NOMO-1 treated with DMSO at 0.1 percent for 48 hours (cell line): ENCODE measurements around the gene DAAM1.

Source experiments
- DNase-seq: peaks from one replicate; lab custom pipeline; 2025; ENCODE audit not compliant: unreplicated experiment; lab: John Stamatoyannopoulos, UW

Gene DAAM1

DNA sequence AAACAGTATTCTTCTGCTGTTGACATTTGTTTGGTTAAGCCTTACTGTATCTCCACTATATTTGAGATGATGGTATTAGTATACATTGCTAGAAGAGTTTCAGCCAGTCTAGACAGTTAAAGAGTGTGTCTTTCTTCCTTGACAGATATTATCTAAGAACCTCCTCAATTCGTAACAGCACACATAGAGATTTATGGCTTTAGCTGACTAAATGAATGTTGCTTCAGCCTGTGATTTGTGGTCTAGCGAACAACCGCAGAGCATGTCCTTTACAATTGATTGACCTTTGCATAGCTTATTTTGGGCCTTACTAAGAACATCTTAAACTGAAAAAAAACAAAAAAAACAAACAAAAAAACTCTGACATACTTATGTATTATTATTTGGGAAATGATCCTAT, 122.2 kb downstream of the DAAM1 start:
- DNase-seq = peak; percentile 87

DNA sequence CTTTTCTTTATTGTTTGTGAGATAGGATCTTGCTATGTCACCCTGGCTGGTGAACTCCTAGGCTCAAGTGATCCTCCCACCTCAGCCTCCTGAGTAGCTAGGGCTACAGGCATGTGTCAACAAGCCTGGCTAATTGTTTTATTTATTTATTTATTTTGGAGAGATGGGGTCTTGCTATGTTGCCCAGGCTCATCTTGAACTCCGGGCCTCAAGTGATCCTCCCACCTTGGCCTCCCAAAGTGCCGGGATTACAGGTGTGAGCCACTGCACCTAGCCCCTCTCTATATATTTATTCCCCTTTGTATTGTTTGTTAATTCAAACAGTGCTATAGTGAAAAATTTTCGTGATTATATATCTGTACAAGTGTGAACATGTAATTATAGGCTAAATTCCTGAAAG, 123.3 kb downstream of the DAAM1 start:
- DNase-seq = no peak

- DNase-seq = no peak
Observed at GRCh38 chr14:59313144-59313651, 124.7 kb downstream of the DAAM1 start.

DNA sequence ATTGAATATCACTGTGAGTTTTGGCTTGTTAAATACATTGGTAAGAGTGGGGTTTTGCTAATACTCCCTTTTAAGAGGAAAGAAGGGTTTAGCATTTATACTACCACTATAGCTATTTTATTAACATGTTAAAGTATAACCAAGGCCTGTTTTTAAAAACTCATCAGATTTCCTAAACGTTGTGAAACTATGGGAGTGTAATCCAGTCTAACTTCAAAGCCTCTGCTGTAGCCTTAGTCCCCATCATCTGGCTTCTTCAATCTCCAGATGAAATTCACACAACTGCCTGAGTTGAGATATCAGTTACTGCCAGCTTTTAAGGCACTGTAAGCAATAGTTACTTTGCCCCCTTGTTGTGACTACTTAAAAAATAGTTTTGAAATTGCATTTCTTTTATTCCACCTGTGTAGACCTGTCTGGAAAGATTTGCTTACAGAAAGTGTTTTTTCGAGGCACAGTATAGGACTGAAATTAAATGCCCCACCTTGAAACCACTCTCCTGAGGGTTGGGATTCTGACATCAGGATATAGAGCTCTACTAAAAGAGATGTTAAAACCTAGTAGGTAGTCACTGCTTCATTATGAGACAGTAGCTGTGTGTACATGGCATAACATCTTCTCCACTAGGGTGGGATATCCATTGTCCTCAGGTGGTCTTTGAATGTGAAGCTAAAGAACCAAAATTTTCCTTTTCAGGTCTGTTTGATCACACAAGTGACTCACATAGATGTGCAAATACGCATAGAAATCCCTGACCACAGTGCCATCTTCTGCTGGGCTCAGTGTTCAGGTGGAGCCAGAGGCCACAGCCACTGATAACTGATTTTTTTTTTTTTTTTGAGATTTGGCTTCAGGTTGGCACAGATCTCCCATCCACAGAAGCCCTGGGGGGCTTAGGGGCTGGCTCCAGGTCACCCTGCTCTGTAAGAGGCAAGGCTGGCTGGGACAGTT, 125.5 kb downstream of the DAAM1 start:
- DNase-seq = no peak

- DNase-seq = no peak
Observed at GRCh38 chr14:59314953-59315599, 126.6 kb downstream of the DAAM1 start.

DNA sequence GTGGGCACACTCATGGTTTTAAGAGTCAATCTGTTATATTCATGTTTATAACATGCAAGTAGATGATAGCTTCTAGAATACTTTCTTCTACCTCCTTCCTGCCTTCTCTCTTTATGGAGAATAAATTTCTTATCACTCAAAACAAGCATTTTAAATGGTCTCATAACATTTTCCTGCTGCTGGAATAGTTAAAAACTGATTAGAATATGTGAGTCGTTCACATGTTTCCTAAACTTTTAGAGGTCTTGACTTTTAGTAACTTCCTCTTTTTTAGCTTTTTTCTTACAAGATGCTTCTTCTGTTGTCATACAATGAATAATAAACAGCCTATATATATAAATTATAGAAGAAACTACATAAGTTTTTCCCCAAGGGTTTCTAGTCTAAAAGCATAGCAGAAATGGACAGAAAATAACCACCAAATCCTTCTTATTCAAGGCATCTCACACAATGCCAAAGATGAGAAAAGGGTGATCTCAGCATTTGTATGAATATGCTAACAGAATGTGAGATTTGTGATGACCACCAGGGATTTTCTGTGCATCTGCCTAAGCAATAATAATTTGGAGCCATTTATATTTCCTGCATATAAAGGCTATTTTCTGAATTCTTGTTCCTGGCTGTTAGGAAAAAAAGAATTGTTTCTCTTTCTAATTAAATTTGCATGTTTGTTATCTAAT, 127.8 kb downstream of the DAAM1 start:
- DNase-seq = peak; percentile 44

DNA sequence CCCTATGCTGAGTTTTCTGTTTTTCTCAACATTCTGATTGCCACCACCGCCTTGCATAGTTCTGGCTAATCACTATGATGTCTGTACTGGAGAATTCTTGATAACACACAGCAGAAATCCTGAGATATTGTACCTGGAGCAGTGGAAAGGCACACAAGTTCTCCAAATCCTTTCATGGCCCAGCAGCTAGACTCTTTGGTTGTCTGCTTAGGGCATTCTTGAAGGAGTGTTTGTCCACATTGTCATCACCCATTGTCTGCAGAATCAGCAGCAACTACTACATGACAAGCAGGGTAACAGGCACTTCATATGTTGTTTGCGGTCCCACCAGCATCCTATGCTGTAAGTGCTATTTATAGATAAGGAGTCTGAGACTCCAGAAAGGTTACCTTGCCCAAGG, 128.9 kb downstream of the DAAM1 start:
- no peak for DNase-seq

DNA sequence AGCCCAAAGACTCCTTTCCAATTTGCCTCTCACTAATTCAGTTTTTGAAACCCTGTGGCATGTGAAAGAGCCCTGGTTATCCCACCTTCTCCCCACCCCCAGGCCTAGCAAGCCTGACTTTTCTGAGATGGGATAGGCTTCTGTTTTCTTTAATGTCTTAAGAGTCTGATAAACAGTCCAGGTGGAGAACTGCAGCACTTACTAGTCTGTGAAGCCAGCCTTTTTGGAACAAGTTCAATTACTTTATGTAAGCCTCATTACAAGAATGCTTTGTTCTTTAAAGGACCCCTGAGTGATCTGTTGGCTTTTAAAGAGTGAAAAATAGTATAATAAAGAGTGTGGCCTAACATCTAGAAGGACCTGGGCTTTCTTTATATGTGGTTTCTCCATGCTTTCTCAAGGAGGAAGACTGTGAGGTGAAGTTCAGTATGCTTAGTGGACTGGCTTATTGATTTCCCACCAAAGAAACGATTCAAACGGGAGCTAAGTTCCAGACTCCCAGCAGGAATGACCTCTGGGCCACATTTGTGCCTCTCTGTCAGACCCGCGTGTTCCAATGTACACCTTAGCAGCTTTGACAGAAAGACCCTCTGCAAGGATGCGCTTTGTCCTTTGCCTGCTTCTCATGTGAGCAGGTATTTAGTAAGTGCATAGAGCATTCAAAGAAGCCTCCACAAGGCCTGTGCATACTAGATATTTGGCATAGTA, 129.5 kb downstream of the DAAM1 start:
- no peak for DNase-seq

GRCh38 chr14:59318908-59319307, 130.4 kb downstream of the DAAM1 start:
- no peak for DNase-seq

DNA sequence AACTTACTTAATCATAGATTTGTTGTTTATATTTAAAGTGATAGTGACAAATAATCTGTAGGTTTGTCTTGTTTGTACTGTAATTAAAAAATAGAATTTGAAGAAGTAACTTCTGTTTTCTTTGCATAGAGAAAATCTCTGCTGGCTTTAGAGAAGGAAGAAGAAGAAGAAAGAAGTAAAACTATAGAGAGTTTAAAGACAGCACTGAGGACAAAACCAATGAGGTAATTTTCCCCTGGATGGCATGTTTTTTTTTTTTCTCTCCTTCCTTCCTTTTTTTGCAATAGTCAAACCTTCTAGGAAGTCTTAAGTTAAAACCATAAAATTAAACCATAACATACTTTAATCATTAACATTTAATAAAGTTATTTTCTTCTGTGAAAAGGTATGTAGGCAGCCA, 131.9 kb downstream of the DAAM1 start:
- DNase-seq = peak; percentile 73

DNA sequence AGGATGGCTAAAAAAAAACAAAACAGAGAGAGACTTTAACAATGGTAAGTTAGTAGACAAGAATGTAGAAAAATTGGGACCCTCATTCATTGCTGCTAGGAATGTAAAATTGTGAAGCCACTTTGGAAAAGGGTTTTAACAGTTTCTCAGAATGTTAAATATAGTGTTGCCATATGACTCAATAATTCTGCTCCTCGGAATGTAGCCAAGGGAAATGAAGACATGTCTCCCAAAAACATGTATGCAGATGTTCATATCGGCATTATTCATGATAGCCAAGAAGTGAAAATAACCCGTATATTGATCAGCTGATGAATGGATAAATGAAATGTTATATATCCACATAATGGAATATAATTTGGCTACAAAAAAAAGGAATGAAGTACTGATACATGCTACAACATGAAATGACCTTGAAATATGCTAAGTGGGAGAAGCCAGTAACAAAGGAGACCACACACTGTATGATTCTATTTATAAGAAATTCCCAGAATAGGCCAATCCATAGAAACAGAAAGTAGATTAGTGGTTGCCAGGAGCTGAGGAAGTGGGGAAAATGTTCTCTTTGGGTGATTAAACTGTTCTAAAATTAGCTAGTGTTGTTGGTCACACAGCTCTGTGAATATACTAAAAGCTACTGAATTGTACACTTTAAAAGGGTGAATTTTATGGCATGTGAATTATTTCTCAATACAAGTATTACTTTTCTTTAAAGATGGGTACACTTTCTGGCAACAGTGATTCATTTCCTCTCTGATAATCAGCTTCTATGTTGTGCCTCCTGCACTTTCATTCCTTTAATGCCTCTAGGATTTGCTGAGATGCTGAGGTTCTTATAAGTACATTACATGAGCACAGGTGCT, 132.5 kb downstream of the DAAM1 start:
- DNase-seq = peak; percentile 25

DNA sequence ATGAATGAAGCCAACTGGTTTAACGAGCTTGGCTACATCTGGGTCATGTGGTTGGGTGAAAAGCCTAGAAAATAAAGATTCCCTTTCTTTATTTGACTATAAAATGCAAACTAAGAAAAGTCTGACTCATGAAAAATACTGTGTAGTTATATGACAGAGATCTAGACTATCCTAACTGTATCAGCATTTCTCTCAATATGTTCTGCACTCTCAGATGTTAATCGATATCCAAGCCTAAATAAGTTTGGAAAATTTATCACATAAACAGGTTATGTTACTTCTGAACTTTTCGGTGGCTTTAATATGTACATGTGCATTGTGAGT, 133.1 kb downstream of the DAAM1 start:
- no peak for DNase-seq

GRCh38 chr14:59325906-59326305, 137.4 kb downstream of the DAAM1 start:
- no peak for DNase-seq

- no peak for DNase-seq
Observed at GRCh38 chr14:59328454-59328853, 140.0 kb downstream of the DAAM1 start.

DNA sequence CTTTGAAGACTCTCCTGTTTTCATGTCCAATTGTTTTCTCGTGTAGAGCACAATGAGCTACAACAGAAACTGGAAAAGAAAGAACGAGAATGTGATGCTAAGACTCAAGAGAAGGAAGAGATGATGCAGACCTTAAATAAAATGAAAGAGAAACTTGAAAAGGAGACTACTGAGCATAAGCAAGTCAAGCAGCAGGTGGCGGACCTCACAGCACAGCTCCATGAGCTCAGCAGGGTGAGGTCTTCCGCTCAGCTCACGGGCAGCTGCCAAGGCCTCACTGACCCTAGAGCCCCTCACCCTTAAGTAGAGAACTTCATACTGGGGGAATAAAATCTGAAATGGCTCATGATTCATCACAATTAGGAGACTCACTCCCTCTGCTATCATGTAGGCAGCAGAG, 142.0 kb downstream of the DAAM1 start:
- no peak for DNase-seq

- no peak for DNase-seq
Observed at GRCh38 chr14:59331217-59331616, 142.8 kb downstream of the DAAM1 start.

GRCh38 chr14:59332727-59333126, 144.3 kb downstream of the DAAM1 start:
- DNase-seq = no peak

DNA sequence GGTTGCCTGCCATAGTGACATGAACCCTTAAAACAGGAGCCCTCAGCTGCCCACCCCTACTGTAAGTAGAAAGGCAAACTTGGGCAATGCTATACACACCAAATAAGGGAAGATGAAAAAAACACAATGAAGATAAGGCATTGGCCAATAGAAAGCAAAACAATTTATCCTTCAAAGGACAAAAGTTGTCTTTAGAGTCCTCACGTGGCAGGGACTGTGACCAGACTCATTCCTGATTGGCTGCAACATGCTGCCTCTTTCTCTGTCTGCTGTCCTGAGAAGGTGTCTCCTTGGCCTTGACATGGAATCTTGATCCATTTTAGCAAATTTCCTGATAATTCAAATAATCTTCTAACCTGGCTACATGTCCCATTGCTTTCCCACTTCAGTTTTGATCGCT, 144.8 kb downstream of the DAAM1 start:
- no peak for DNase-seq

- no peak for DNase-seq
Observed at GRCh38 chr14:59333668-59334067, 145.2 kb downstream of the DAAM1 start.

DNA sequence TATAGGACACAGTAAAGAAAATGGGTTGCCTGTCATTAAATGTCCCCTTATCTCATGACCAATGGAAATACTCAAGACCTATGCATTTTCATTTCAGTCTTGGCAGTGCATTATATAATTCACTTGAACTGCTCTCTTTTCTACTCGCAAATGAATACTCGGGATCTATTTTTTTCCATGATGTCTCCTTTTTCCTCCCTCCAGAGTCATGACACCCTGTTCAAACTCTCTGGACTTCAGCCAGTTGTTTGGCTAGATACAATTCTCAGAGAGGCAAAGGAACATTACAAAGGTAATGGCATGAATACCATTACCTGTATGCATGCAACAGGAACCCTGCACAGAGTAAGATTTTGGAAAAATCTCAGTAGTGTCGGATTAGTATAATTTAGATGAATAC, 145.8 kb downstream of the DAAM1 start:
- DNase-seq = no peak
